Measurements from ENCODE around the gene SOX18. TPM values are rescaled to one million over a fixed set of nuclear protein-coding genes. Genes with fewer than 3 reads are reported as not detected.

Gene SOX18
- total RNA-seq, 1 experiment from 2014 or later, result 0.30 TPM

- peak overlapping the region; percentile 42 for H3K4me3 ChIP-seq (ENCODE audit: low read depth, low read length, poor library complexity, severe bottlenecking)
- H3K9me3 ChIP-seq (ENCODE audit: low read depth, low read length, poor library complexity, severe bottlenecking), result no peaks in the 10 kb centered on the region
- no peak for TF ChIP-seq CTCF (conservative IDR thresholded peaks at IDR 0.05; ENCODE audit: low read depth, low read length)
- TF ChIP-seq EZH2 (IDR thresholded peaks at IDR 0.05; ENCODE audit: borderline replicate concordance, low read depth, low read length, poor library complexity, severe bottlenecking), result no peak
- H3K27ac ChIP-seq (ENCODE audit: low read depth, low read length, poor library complexity, severe bottlenecking), result no peak overlapping the region
- CTCF ChIA-PET, result interaction anchor here (0.6 kb wide), 1 partner anchor 40 kb away, joined by 5 read pairs; no protein-coding TSS in a partner anchor
- no peak for DNase-seq (ENCODE audit: low spot score)
- intact Hi-C loops (cut with micrococcal nuclease; ENCODE audit: unreplicated experiment), result no loop called here
- no TSS peak for BruUV-seq (replicated peaks)
- peaks cover 50% of the 10 kb centered on the region for H3K27me3 ChIP-seq (replicated peaks; ENCODE audit: insufficient read depth, low read depth, low read length, poor library complexity)
- H3K36me3 ChIP-seq (ENCODE audit: insufficient read depth, low read length, poor library complexity, severe bottlenecking), result no peaks in the 10 kb centered on the region
- POLR2A ChIA-PET (ENCODE audit: low non-redundant PET), result no interaction called here
- peaks cover 25% of the 10 kb centered on the region for H3K4me1 ChIP-seq (ENCODE audit: insufficient read depth, low read length, poor library complexity, severe bottlenecking)
These were observed 7.2 kb downstream of the SOX18 start for GRCh38 chr20:64042054-64042781.

- ChIA-PET CTCF (interaction anchor here (0.6 kb wide), 1 partner anchor 41 kb away, joined by 5 read pairs; no protein-coding TSS in a partner anchor), POLR2A (ENCODE audit: low non-redundant PET) (no interaction called here)
- intact Hi-C loops (cut with micrococcal nuclease; ENCODE audit: unreplicated experiment), result no loop called here
- H3K27me3 ChIP-seq (replicated peaks; ENCODE audit: insufficient read depth, low read depth, low read length, poor library complexity), result peaks cover 50% of the 10 kb centered on the region
- no peaks in the 10 kb centered on the region for H3K36me3 ChIP-seq (ENCODE audit: insufficient read depth, low read length, poor library complexity, severe bottlenecking)
- no peak overlapping the region for H3K27ac ChIP-seq (ENCODE audit: low read depth, low read length, poor library complexity, severe bottlenecking)
- no TSS peak for BruUV-seq (replicated peaks)
- no peak for DNase-seq (ENCODE audit: low spot score)
- H3K4me3 ChIP-seq (ENCODE audit: low read depth, low read length, poor library complexity, severe bottlenecking), result peak overlapping the region; percentile 42
- peaks cover 25% of the 10 kb centered on the region for H3K4me1 ChIP-seq (ENCODE audit: insufficient read depth, low read length, poor library complexity, severe bottlenecking)
- no peaks in the 10 kb centered on the region for H3K9me3 ChIP-seq (ENCODE audit: low read depth, low read length, poor library complexity, severe bottlenecking)
- peak; percentile 2 for TF ChIP-seq EZH2 (IDR thresholded peaks at IDR 0.05; ENCODE audit: borderline replicate concordance, low read depth, low read length, poor library complexity, severe bottlenecking)
- no peak for TF ChIP-seq CTCF (conservative IDR thresholded peaks at IDR 0.05; ENCODE audit: low read depth, low read length)
These were observed 7.7 kb downstream of the SOX18 start for GRCh38 chr20:64041781-64042053.

- no TSS peak for BruUV-seq (replicated peaks)
- Histone ChIP-seq H3K36me3 (ENCODE audit: insufficient read depth, low read length, poor library complexity, severe bottlenecking) (no peaks in the 10 kb centered on the region), H3K4me1 (ENCODE audit: insufficient read depth, low read length, poor library complexity, severe bottlenecking) (peaks cover 25% of the 10 kb centered on the region), H3K4me3 (ENCODE audit: low read depth, low read length, poor library complexity, severe bottlenecking) (peak overlapping the region; percentile 42), H3K9me3 (ENCODE audit: low read depth, low read length, poor library complexity, severe bottlenecking) (no peaks in the 10 kb centered on the region), H3K27ac (ENCODE audit: low read depth, low read length, poor library complexity, severe bottlenecking) (no peak overlapping the region), H3K27me3 (replicated peaks; ENCODE audit: insufficient read depth, low read depth, low read length, poor library complexity) (peaks cover 50% of the 10 kb centered on the region)
- no peak for TF ChIP-seq CTCF (conservative IDR thresholded peaks at IDR 0.05; ENCODE audit: low read depth, low read length)
- peak; percentile 2 for TF ChIP-seq EZH2 (IDR thresholded peaks at IDR 0.05; ENCODE audit: borderline replicate concordance, low read depth, low read length, poor library complexity, severe bottlenecking)
- ChIA-PET POLR2A (ENCODE audit: low non-redundant PET) (no interaction called here), CTCF (no interaction called here)
- no peak for DNase-seq (ENCODE audit: low spot score)
- intact Hi-C loops (cut with micrococcal nuclease; ENCODE audit: unreplicated experiment), result no loop called here
These were observed 8.2 kb downstream of the SOX18 start for GRCh38 chr20:64041040-64041780.
